ENCODE measurements around the gene CEP128.

Gene CEP128

DNA sequence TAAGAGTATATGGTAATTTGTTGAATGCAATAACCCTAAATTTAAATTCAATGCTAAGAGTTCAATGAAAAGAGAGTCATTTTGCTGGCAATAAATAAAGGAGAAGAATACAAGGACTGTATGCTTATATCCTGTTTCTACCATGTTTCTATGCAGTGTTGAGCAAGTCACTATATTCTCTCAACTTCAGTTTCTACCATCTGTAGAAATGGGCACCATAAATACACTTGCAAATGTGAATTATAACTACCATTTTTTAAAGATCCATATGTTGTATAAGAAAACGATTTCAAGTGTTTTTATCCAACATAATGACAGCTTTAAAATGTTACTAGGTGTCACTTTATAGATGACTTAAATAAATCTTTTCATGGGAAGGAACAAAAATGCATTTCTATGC is 170.3 kb downstream of the CEP128 start:
- DNase-seq, result no peak

DNA sequence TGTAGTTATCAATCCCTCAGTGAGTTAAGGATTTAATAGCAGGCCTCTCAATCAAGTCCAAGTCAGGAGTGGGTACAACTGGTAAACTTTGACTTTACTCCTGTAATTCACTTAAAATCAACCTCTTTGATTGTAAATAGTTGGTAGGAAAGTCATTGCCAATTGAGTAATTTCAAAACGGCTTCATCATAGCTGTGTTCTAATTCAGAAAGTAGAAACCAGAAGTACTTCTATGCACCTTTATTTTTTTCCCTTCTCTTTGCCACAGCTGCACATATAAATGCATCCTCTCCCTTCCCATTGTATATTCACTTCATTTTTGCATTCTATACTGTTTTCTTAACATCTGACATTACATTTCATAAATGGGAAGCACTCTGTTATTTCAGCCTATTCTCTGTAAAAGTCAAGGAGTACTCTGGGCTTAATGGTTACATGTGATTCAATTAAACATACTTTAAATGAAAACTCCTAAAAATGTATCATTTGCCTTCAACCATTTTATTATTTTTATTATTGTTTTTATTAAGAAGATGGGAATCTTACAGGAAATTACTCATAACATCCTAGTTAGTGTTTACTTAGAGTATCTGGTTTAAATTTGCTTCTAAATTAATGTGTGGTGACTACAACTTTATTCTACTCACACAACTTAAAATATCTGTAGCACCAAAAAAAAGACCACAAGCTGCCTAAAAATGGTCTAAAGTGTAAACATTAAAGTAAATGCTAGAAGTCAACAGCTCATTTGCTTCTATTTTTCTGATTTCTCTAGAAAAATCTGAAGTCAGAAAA is 171.2 kb downstream of the CEP128 start:
- no peak for DNase-seq

DNA sequence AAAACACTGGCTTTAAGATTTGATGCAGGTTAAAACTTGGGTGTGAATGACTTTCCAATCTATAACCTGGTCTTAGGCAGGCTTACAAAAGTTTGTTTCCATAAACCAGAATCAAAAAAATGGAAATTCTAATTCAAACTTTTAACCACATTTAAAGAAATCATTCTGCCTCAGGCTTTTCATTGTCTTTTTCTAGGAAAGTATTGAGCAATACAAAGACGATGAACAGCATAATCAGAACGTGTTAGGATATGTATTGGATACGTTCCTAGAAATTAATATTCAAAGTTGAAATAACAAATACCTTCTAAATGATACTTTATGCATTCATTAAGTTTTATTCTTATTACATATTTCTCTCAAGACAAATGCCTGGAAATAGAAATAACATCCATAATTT is 172.9 kb downstream of the CEP128 start:
- no peak for DNase-seq

DNA sequence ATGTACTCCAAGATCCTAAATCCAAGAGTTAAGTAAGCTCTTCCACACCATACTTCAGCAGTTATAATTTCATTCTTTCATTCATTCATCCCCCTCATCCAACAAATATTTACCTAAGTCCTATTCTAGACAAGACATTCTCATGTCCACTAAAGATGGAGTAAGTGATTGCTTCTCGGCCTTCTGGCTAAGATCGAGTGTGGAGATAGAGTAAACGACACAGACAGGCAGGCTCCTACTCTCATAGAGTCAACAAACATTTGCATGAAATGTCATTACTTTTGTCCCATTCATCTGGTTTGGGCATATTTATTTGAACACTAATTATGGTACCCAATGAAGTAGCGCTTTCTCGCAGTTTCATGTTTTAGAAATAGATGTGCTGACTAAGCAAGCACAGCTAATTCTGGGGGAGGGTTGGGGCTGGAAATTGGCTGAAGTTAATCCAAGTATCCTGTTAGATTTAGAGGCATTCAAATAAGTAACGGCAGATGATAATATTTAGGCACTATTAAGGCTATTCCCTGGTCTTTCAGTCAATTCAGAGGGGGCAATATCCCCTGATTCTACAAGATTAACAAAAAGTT is 176.5 kb downstream of the CEP128 start:
- no peak for DNase-seq

DNA sequence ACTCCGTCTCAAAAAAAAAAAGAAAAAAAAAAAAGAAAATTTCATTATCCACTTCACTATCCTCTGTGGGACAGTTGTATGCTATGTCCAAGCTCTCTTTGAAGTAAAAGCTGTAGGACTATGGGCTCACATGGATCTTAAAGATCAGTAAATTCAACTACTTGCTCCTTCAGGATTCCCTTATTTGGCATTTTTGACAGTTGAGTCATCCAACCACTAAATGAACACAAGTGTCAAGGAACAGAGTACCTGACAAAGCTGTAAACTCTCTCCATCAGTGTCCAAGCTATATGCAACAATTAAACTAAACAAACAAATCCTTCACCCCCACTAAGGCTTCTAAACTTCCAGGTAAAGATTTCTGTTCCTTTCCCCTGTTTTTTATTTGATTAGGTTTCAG is 177.0 kb downstream of the CEP128 start:
- no peak for DNase-seq

DNA sequence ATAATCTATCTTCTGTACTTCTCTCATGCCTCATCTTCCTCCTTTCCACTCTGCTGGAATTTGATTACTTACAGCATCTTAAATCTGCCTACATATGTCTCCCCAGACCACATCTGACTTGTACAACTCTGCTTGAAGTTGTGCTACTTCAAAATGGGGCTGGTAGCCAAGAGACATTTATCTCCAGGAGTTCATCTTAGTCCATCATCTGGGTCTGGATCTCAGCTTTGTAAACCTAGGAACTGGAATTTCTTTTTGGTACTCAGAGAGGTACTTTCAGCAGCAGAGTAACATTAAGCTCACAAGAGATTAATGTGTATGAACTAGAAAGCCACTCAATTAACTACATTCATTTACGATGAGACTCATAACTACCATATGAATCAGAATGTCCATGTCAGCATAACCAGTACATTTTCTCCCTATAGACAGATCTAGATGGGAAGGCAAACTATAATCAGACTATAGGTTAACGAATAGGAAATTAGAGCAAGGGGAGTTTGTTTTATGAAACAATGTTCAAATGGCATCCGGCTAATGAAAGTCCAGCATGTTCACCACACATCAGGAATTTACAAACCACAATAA is 178.8 kb downstream of the CEP128 start:
- DNase-seq, result no peak

DNA sequence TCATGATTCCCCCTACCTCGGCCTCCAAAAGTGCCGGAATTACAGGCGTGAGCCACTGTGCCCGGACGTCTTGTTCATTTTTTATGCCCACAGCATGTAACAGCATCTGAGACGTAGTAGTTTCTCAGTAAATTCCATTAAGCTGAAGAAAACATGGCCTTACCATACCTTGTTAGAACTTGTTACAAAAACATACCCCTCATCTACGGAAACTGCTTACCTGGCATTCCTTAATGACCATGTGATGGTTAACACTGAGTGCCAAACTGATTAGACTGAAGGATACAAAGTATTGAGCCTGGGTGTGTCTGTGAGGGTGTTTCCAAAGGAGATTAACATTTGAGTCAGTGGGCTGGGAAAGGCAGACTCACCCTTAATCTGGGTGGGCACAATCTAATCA is 186.8 kb downstream of the CEP128 start:
- no peak for DNase-seq

DNA sequence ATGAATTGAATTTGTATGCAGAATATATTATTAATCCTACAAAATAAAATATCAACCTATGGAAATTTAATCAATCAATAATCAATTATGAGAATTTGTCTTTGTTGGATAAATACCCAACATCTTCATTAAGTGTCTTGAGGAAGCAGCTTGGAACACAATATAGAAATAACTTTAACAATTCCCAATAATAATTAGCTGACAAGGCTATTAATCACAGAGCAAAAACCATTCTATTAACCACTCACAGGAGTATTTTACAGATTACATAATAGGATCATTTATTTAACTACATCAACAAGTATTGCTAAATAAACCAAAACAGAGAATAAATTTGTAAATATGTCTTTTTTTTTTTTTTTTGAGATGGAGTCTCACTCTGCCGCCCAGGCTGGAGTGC is 190.3 kb downstream of the CEP128 start:
- DNase-seq, result no peak

DNA sequence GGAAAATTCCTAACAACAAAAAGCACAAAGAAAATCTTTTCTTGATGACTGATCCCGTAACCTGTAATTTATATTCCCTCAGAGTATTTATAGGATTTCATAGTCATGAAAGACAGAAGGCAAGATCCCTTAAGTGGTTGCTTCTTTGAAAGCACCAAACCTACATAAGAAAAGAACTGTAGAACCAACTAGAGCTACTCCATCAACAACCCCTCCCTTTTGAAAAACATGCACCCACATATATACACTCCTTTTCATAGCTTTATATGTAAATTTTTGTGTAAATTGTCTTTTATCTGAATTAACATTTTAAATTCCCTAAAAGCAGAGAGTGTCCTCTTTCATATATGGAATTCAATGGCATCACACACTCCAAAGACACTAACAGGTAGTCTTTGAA is 215.3 kb downstream of the CEP128 start:
- no peak for DNase-seq

DNA sequence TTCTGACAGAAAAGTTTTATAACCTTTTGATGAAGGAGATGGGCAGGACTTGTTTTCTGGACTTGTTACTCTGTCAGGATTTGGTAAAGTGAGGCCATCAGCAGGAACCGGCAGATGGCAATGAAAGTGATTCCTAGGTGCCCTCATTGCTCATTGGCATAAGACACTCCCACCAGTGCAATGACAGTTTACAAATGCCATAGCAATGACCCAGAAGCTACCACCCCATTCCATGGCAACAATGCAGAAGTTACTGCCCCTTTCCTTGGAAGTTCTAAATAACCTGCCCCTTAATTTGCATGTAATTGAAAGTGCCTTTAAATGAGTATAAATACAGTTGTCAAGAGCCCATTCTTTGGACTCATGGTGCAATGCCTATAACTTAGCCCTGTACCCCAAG is 222.6 kb downstream of the CEP128 start:
- no peak for DNase-seq

DNA sequence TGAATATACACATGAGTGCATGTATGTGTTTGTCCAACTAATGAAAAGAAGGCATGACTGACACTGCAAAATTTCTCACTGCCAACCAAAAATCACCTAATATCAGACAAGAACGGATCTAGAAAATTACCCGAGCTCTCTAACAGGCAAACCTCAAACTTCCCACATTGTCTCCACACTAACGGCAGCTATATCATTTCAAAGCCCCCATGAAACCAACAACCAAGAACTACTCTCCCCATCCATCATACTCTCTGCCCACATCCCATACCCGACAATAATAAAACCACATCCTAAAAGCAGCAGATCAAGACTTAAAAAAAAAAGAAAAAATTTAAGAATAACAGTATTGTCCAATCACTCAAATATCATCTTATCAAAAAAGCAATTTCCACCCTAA is 227.1 kb downstream of the CEP128 start:
- no peak for DNase-seq

DNA sequence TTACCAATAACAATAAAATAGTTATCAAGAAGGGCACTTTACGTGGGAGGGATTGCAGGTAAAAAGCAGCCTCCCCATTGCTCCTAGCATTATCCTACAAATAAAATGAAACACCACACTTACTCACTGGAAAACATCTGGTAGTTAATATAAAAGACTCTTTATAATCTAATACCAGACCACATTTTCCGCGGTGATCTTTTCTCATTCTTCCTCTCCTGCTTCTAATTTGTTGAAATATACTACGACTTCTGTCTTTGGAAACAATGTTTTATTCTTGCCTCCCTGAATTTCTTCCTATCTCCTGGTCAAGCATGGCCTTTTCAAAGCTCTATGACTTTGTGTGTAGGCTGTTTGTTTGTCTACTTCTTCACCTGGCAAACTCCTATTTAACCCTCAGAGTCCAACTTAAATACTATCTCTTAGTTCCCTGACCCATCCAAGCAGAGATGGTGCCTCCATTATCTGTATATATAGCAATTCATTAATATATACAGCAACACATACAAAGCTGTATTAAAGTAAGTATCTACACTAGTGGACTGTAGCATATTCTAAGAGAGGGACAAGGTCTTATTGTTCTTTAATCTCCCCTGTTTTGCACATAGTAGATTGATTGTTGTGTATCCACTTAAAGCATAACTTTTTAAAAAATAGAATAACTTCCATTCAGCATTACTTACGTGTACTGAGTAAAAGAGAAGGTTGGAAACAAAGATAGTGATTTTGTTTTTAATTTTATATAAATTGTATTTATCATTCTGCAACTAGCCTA is 228.3 kb downstream of the CEP128 start:
- DNase-seq, result no peak

DNA sequence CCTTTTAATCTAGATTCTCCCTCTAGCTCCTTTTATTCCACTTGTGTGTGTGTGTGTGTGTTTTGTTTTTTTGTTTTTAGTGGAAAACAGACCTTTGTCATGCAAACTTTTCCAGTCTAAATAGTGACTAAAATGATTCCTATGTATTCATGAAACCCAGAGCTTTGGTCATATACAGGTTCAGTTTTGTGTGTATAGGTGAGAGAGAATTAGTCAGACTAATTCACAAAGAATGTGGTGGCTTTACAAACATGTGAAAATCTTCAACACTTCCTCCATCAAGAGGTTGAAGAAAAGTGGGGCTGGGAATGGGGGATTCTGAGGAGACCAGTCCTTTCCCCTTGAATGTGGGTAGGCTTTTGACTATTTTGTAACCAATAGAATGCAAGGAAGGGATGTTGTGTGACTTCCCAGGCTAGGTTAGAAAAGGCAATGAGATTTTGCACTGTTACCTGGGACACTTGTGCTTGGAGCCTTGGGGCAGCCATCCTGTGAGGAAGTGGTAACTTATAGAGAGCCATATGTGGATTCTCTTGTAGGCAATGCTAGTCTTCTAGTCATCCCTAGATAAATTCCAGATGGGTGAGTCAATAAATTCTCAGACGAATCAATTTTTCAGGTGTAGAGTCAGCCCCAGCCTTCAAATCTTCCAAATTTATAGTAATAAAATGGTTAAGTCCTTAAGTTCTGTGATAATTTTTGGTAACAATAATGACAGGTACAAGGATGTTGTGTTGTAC is 236.1 kb downstream of the CEP128 start:
- DNase-seq, result no peak

DNA sequence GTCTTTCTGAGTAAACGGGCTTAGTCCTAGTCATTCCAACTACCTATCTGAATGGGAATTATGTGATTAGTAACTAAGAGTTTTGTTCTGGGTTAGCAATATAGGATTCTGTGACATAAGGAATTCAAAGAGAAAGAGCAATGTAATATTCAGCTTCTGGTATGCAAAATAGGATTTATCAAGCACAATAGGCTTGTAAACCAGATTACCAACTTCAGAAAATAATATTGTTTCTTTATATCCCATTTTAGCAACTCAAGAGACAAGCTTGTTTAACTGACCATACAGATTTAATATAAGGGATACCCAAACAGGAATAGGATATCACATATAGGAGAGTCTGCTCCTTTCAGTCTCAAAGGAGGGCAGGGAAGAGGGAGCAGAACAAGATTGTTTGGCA is 240.9 kb downstream of the CEP128 start:
- no peak for DNase-seq

DNA sequence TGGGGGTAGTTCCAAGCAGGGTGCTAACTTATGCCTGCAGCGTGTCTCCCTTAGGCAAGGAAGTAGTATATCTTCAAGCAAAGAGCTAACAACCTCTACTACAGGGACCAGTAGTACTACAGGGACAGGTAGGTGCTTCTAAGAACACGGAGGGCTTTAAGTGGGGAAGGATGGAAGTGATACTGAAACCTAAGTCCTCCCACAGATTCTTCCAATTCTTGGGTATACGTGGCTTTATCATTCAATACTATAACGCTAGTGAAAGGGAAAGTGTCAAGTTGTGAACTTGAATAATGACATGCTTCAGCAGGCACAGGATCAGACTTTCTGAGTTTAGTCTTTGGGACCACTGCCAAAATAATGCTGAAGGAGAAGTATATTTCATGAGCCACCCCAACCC is 241.7 kb downstream of the CEP128 start:
- no peak for DNase-seq

DNA sequence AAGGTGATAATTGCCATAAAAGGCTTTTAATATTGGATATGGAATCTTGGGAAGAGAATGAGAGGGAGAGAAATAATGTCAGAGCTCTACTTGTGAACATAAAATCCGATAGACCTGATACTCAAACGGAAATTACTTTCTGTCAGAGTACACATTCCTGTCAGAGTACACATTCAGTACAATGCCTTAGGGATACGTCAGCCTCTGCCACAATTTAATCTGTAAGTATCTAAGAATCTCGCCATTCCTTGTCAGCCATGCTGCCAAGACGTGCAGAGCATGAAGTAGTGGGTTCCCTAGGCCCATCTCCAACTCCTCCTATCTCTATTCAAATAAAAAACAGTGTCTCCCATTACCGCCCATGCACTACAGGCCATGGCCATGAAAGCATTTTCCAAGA is 242.6 kb downstream of the CEP128 start:
- DNase-seq, result no peak

DNA sequence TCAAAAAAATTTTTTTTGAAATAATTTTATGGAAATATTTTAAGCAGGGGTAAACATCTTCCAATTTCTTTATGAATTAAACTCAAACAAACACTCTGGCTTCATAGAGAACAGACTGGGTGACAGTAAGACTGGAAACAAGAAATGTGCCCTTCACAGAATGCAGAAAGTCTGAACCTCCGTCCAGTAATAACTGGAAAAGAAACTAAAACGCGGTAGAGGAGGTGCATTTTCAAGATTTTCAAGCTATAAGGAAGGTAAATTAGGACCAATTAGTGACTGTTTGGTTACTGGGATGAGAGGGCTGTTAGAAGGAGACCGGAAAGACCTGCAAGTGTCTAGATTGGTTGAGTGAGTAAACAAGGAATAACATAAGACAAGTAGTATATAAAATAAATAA is 245.7 kb downstream of the CEP128 start:
- DNase-seq, result peak in 1 of 5 donors; percentile 3

DNA sequence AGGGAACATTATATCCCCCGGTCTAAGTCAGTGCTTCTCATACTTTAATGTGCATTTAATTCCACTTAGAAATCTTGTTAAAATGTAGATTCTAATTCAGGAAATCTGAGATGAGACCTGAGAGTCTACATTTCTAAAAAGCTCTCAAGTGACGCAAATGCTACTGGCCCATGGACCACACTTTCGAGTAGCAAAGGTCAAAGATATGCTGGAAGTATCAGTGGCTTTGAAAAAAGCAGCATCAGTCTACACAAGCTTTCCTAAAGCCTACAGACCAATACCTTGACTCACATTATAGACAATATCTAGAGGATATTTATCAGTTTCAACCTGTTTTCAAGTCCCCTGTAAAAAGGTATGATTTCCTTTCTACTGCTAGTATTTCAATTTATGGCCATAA is 248.6 kb downstream of the CEP128 start:
- DNase-seq, result no peak

DNA sequence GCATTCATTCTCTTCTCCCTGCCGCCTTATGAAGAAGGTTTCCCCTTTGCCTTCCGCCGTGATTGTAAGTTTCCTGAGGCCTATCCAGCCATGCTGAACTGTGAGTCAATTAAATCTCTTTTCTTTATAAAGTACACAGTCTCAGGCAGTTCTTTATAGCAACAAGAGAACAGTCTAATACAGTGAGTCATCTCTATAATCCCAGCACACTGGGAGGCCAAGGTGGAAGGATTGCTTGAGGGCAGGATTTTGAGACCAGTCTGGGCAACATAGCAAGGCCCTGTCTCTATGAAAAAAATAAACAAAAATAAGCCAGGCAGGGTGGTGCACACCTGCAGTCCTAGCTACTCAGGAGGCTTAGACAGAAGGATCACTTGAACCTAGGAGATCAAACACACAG is 259.9 kb downstream of the CEP128 start:
- DNase-seq, result no peak

DNA sequence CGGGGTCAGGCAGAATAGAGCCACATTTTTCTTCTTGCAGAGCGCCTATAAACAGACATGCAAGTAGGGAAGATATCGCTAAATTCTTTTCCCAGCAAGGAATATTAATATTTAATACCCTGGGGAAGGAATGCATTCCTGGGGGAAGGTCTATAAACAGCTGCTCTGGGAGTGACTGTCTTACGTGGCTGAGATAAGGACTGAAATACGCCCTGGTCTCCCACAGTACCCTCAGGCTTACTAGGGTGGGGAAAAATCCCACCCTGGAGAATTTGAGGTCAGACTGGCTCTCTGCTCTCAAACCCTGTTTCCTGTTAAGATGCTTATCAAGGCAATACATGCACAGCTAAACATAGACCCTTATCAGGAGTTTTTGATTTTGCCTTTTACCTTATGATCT is 262.3 kb downstream of the CEP128 start:
- DNase-seq, result no peak

DNA sequence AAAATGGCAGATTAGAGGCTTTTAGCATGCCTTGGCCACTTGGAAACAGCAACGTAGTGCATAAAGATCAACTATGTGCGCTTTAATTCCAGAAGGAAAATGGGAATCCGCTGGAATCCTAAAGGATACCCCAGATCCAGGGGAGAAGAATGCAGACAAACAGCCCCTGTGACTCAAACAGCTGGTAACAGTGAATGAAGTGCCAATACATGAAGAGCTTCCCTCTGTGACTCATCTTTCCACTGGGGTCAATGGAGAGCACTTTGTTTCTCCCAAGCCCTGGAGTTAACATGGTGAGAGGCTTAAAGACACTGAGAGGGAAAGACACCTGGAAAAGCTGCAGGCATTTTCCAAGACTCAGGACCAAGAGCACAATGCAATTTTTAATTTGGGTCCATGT is 263.1 kb downstream of the CEP128 start:
- no peak for DNase-seq

DNA sequence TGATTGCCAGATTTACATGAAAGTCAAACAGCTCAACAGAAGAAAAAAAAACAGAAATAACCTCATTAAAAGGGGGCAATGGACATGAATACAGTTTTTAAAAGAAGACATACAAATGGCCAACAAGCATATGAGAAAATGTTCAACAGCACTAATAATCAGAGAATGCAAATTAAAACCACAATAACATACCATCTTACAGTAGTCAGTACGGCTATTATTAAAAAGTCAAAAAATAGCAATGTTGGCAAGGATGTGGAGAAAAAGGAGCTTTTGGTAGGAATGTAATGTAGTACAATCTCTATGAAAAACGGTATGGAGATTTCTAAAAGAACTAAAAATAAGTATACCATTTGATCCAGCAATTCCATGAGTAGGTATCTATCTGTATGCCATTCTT is 272.1 kb downstream of the CEP128 start:
- no peak for DNase-seq

DNA sequence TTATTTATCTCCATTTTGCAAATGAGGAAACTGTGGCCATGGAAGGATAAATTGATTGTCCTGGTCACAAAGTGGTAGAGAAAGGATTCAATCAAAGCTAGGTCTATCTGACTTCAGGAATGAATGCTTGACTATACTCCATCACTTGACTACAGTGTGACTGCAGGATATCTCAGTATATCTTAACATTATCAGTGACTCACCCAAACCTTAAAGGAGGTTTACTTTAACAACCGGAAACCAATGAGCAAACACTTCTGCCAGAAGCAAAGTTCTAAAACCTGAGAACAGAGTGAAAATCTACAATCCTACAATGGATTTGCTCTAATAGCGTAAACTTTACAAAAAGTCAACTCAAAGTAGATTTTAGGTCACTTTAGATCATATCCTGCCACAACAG is 277.0 kb downstream of the CEP128 start:
- no peak for DNase-seq

Measured in T-helper 1 cell (primary cell).